ENCODE data around the gene SLC2A13. TPM values are rescaled to one million over a fixed set of nuclear protein-coding genes. Genes with fewer than 3 reads are reported as not detected.

Gene SLC2A13
- total and polyA plus RNA-seq, 10 donors, result 1.1 to 17.1 (median 7.6) TPM

DNA sequence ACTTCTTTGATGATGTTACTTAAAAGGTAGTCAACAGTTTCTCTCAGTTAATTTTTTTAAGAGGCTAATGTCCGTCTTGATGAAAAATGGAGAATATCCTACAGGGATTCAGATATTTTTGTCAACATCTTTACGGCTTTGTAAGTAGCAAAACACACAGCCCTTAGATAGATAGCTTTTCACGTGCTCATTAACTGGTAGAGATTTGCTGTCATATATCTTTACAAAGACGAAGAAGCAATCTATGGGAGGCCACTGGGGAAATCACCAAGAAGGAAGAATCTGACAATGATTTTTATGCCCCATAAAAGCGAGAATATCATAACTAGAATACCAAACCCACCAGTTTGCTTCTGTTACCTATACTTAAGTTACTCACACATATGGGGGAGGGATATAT lies 121.2 kb downstream of the SLC2A13 start:
- intact Hi-C loops (cut with DNase I; ENCODE audit: low total_unique reads), result no loop called here
- peaks cover 0 to 3% (median 0%) of the 10 kb centered on the region in 8 donors for H3K9me3 ChIP-seq
- TF ChIP-seq POLR2AphosphoS5 (IDR thresholded peaks at IDR 0.05) (no peak), POLR2A (IDR thresholded peaks at IDR 0.05) (no peak)
- TF ChIP-seq, protein P1, sequence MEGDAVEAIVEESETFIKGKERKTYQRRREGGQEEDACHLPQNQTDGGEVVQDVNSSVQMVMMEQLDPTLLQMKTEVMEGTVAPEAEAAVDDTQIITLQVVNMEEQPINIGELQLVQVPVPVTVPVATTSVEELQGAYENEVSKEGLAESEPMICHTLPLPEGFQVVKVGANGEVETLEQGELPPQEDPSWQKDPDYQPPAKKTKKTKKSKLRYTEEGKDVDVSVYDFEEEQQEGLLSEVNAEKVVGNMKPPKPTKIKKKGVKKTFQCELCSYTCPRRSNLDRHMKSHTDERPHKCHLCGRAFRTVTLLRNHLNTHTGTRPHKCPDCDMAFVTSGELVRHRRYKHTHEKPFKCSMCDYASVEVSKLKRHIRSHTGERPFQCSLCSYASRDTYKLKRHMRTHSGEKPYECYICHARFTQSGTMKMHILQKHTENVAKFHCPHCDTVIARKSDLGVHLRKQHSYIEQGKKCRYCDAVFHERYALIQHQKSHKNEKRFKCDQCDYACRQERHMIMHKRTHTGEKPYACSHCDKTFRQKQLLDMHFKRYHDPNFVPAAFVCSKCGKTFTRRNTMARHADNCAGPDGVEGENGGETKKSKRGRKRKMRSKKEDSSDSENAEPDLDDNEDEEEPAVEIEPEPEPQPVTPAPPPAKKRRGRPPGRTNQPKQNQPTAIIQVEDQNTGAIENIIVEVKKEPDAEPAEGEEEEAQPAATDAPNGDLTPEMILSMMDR (IDR thresholded peaks at IDR 0.05 in 8 of 11, conservative IDR thresholded peaks at IDR 0.05 in 3 of 11), result no peak
- DNase-seq, result no peak
- no peaks in the 10 kb centered on the region for H3K4me1 ChIP-seq
- H3K27me3 ChIP-seq (replicated peaks in 1 of 7), result no peaks in the 10 kb centered on the region
- no peak overlapping the region for H3K4me3 ChIP-seq
- no peak overlapping the region for H3K27ac ChIP-seq
- 82 to 95% (median 87%) methylated on average over 5 of the region's 5 CpGs for WGBS, 5 donors
- H3K36me3 ChIP-seq, result no peaks in the 10 kb centered on the region

DNA sequence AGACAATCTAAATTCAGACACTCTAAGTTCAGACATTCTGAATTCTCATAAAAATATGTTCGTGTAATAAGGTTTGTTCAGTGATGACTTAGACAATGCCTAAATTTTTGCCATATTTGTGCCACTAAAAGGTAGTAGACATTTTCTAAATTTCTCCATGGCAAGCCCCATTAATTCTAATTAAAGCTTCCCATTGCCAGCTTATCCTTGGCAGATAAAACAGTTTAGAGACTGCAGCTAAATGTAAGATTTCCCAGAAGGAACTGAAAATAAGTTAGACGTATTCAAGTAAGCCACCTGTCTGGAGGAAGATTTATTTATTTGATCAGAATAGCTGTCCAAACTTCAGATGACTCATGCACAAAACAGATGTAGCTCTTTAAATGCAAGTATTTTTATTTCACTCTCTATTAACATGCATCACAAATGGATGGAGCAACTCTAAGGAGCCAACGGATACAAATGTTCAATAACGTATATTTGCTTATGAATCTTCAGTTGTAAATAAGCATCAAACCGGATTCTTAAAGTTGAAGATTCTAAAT lies 130.4 kb downstream of the SLC2A13 start:
- H3K4me1 ChIP-seq, result no peaks in the 10 kb centered on the region
- no peak overlapping the region for H3K4me3 ChIP-seq
- H3K27ac ChIP-seq, result no peak overlapping the region
- TF ChIP-seq POLR2A (IDR thresholded peaks at IDR 0.05) (no peak), POLR2AphosphoS5 (IDR thresholded peaks at IDR 0.05) (no peak)
- TF ChIP-seq, protein P1 (IDR thresholded peaks at IDR 0.05 in 8 of 11, conservative IDR thresholded peaks at IDR 0.05 in 3 of 11), result no peak
- H3K9me3 ChIP-seq, result peaks cover 0 to 7% (median 0%) of the 10 kb centered on the region in 8 donors
- H3K27me3 ChIP-seq (replicated peaks in 1 of 7), result no peaks in the 10 kb centered on the region
- no peak for DNase-seq
- 84 to 93% (median 89%) methylated on average over 5 of the region's 5 CpGs for WGBS, 5 donors
- no peaks in the 10 kb centered on the region for H3K36me3 ChIP-seq
- intact Hi-C loops (cut with DNase I; ENCODE audit: low total_unique reads), result no loop called here

DNA sequence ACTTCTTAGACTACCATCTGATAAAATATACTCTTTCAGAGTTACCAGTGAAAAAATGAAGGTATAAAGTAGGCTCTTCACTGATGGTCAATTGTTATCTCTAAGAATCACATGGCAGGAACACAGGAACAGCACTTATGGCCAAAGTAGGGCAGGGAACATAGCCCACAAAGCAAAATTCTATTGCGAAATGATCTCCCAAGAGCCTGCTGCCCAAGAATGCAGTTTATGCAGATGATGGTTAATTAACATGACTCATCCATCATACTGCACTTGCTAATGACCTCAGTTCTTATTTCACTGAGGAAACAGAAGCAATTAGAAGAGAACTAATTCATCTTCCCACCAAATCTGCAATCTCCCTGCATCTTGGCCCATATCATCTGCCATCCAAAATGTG lies 133.8 kb downstream of the SLC2A13 start:
- Histone ChIP-seq H3K27ac (no peak overlapping the region), H3K36me3 (no peaks in the 10 kb centered on the region), H3K9me3 (peaks cover 0 to 10% (median 0%) of the 10 kb centered on the region in 8 donors), H3K4me1 (no peaks in the 10 kb centered on the region), H3K4me3 (no peak overlapping the region), H3K27me3 (replicated peaks in 1 of 7) (no peaks in the 10 kb centered on the region)
- WGBS, 5 donors, result 75 to 97% (median 91%) methylated on average over 1 of the region's 1 CpG
- DNase-seq, result no peak
- TF ChIP-seq, protein P1 (IDR thresholded peaks at IDR 0.05 in 8 of 11, conservative IDR thresholded peaks at IDR 0.05 in 3 of 11), result no peak
- no peak for TF ChIP-seq POLR2AphosphoS5 (IDR thresholded peaks at IDR 0.05)
- TF ChIP-seq POLR2A (IDR thresholded peaks at IDR 0.05), result no peak
- intact Hi-C loops (cut with DNase I; ENCODE audit: low total_unique reads), result no loop called here

DNA sequence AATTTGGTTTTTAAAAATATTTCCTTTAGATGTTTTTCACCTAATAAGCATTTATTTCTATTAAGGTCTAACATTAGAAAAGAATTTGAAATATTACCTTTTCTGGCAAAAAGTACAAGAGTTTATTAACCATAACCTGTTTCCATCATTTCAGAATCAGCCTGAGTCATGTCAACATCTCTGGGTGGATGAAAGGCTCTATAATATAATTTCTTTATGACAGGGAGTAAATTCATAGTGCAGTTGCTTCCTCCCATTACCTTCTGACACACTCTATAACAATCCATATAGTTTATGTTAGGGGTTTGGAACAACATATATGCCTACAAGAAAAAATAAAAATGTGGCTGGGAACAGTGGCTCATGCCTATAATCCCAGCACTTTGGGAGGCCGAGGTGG lies 134.5 kb downstream of the SLC2A13 start:
- TF ChIP-seq POLR2AphosphoS5 (IDR thresholded peaks at IDR 0.05) (no peak), POLR2A (IDR thresholded peaks at IDR 0.05) (no peak)
- TF ChIP-seq, protein P1 (IDR thresholded peaks at IDR 0.05 in 8 of 11, conservative IDR thresholded peaks at IDR 0.05 in 3 of 11), result no peak
- intact Hi-C loops (cut with DNase I; ENCODE audit: low total_unique reads), result no loop called here
- no peak overlapping the region for H3K4me3 ChIP-seq
- no peaks in the 10 kb centered on the region for H3K36me3 ChIP-seq
- H3K9me3 ChIP-seq, result peaks cover 0 to 10% (median 0%) of the 10 kb centered on the region in 8 donors
- WGBS, 5 donors, result 83 to 95% (median 86%) methylated on average over 1 of the region's 1 CpG
- H3K27me3 ChIP-seq (replicated peaks in 1 of 7), result no peaks in the 10 kb centered on the region
- no peak overlapping the region for H3K27ac ChIP-seq
- no peak for DNase-seq
- H3K4me1 ChIP-seq, result no peaks in the 10 kb centered on the region
